Measurements from ENCODE around the gene ABCA13.
"Not testable (repeated sequence)": the region's sequence is repeated elsewhere in the genome, so short reads cannot be mapped to it uniquely, and the experiment has no call there.

ABCA13 gene

DNA sequence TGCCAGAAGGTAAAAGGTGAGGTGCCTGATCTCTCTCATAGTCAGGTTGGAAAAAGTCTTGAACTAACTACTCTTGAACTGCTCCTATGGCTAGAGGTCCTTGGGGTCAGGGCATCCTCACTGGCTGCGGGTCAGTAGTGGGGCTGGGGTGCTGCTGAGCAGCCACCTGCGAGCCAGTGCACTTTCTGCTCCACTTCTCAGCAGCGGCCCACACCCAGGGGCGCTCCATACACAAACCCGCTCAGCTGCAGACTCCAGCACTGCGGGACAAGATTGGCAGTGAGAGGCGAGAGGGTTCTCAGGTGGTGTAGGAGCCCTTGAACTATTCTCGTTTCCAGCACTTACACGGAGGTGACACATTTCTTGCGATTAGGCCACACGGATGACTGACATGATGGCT lies 6.0 kb downstream of the ABCA13 start:
- DNase-seq, result no peak

DNA sequence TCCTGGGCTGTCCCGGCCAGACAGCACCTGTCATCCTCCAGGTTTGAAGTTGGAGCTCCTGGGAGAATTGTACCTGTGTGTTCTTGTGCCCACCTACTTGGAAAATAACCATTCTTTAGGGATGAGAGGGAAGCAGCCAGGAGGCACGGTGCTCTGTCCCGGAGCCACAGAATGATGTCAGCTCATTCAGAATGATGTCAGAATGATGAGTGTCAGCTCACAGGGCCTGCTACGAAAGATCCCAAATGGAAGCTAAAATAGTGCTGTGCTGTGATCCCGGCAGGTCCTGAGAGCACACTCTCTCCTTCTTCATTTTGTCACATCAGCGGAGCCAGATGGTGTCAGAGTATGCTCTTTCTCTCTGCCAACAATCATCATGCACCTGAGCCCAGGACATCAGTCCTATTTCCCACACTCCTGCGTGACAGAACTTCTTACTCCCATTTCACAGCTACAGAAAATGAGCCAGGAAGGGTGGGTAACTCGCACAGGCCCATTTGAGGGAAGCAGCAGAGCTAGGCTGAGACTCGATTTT lies 8.3 kb downstream of the ABCA13 start:
- DNase-seq, result no peak

DNA sequence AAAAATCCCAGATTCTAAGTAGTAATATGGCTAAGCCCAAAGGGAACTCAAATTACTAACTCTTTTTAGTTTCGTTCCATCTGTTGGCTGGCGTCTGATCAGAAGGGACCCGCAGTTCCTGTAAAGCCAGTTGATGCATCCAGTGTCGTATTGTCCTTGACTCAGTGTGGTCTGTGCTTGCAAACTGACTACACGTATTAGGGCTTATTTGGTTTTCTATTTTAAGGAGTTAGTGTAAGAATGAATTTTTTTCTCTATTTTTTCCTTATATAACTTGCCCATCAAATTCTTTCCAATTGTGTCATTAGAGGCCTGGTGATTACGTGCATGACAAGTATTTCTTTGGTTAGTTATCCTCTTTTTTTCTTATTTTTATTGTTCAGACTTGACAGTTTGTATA lies 9.7 kb downstream of the ABCA13 start:
- DNase-seq, result no peak

DNA sequence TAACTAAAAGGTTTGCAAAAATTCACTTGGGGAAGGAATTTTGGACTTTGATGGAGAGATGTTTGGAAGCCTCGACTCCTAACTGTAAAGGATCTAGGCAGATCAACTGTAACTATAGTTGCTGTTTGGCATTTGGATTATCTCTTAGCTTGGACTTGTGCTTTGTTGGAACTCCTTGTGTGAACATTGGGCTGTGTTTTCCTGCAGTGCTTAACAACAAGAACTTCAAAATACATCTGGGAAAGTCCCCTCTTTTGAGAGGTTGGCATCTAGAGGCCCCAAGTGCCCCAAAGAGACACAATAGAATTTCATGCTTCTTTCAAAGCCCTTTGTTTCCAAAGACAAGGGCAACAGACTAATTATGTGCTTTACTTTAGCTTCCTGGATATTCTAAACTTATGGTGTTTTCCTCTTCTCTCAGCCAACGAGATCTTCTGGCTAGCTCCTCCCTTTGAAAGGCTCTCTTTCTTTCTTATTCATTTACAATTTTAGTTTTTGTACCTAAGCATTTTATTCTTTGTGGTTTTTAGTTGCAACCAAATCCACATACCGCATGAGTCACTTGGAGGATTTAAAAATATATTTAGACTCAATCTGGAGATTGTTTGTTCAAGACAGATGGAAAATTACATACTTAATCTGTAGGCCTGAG lies 11.6 kb downstream of the ABCA13 start:
- no peak for DNase-seq

DNA sequence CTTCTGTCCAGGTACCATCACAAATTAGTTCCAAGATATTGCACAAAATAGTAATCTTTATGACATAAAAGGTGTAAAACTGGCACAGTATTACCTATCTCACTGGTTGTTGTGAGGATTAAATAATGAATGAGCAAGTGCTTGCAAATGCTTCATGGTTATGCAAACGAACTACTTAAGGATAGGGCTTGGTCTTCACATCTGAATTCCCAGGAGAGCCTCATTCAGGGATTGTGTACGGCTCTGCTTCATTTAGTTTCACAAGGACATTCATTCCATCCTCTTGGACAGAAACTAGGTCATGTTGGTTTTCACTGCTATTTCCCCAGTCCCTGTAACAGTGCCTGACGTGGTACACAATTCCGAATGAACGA lies 12.1 kb downstream of the ABCA13 start:
- DNase-seq, result no peak

DNA sequence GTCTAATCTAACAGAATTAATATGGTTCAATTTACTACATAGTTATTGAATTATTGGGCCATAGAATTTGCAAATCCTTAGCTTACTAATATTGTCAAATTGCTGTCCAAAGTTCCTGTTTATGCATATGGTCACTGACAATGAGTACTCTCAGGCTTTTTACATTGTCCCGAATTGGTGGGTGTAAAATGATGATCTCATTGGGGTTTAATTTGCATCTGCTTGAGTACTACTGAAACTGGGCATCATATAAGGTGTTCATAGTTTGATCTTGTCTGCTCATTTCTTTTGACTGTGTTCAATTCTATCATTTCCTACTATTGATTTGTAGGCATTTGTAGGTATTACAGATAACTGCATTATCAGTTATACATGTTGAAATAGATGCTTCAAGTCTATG lies 12.7 kb downstream of the ABCA13 start:
- no peak for DNase-seq

DNA sequence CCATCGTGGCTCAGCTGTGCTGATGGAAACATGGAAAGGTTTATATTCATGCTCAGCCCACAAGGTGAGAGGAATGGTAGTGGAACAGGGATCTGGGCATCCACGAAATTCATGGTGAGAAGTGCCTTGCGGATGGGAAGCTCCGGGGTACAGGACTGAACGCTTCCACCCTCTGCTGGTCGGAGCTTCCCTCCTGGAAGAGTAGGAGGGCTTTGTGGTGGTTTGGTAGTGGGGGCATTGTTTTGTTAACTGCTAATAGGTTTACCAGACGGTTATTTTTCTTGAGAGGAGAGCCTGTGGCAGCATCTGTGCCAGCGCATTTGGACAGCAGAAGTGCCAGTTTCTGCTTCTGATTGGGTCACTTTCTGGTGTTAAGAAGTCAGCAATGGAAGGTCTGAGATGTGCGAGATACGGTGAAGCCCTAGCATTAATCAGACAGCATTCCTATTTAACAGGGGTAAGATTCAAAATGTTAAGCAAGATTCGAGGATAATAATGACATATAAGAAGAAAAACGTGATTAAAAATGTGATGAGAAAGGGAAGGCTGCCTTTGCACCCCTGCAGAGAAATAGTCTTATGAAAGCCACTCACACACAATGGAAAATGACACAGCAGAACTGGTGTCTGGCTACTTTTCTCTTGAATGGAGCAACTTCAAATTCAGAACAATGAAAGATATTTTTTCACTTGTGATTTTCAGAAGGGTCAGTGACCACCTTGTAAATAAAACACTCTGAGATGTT lies 17.7 kb downstream of the ABCA13 start:
- DNase-seq, result no peak

DNA sequence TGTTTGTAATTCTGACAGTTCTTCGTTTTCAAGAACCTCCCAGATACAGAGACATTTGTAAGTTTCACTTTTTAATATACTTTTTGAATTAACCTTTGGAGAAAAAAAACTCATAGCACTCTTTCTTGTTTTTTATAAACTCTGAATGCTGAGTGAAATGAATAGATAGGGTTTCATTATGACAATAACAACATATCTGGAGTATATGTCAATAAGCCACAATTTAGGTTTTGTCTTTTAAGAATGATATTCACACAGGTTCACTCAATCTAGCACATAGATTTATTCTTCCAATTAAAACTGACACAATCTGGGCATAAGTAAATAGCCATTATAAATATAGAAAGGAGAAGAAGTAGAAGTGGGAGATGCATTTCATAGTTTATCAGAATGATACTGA lies 21.7 kb downstream of the ABCA13 start:
- no peak for DNase-seq

DNA sequence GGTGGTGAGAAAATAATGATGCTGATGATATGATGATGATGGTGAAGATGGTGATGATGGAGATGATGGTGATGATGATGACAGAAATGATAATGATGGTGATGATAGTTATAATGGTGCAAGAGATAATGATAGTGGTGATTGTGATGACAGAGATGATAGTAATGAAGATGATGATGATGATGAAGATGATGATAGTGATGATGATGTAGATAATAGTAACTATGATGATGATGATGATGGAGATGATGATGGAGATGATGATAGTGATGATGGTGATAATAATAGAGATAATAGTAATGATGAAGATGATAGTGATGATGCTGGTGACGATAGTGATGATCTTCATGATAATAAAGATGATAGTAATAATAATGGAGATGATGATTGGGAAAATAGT lies 22.2 kb downstream of the ABCA13 start:
- no peak for DNase-seq

DNA sequence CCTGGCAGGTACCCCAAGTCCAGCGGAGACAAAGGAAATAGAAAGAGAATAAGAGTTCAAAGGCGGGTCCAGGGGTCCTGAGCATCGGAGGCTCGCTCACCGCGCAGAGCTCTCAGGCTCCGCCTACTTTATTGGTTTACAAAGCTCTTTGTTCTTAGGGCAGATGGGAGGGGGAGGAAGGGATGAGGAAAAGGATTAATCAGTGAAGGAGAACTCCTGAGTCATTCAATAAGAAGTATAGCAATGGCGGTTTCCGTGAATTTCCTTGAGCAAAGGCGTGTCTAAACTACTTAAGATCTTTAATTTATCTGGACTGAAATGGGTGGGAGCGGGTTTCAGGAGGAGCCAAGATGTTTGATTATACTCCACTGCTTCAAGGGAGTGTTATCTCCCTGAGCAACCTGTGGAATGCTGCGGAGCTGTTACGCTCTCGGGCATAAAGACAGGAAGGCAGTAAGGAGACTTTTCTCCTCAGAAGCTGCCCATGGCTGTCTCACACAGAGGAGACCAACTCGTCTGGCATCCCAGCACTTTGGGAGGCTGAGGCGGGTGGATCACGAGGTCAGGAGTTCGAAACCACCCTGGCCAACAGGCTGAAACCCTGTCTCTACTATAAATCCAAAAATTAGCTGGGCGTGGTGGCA lies 29.8 kb downstream of the ABCA13 start:
- not testable (repeated sequence) for DNase-seq

DNA sequence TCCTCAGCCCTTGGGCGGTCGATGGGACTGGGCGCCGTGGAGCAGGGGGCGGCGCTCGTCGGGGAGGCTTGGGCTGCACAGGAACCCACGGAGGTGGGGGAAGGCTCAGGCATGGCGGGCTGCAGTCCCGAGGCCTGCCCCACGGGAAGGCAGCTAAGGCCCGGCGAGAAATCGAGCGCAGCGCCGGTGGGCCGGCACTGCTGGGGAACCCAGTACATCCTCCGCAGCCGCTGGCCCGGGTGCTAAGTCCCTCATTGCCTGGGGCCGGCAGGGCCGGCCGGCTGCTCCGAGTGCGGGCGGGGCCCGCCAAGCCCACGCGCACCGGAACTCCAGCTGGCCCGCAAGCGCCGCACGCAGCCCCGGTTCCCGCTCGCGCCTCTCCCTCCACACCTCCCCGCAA lies 31.7 kb downstream of the ABCA13 start:
- not testable (repeated sequence) for DNase-seq

DNA sequence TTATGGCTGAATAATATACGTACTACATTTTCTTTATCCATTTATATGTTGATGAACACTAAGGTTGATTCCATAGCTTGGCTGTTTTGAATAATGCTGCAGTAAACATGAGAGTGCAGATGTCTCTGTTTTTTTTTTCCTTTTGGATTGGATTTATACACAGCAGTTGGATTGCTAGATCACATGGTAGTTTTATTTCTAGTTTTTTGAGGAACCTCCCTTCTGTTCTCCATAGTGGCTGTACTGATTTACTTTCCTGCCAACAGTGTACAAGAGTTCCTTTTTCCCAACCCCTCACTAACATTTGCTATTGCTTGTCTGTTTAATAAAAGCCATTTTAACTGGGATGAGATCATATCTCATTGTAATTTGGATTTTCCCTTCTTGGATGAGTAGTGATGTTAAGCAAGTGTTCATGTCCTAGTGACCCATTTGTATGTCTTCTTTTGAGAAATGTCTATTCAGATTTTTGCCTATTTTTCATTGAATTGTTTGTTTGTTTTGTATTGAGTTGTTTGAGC lies 36.0 kb downstream of the ABCA13 start:
- no peak for DNase-seq

DNA sequence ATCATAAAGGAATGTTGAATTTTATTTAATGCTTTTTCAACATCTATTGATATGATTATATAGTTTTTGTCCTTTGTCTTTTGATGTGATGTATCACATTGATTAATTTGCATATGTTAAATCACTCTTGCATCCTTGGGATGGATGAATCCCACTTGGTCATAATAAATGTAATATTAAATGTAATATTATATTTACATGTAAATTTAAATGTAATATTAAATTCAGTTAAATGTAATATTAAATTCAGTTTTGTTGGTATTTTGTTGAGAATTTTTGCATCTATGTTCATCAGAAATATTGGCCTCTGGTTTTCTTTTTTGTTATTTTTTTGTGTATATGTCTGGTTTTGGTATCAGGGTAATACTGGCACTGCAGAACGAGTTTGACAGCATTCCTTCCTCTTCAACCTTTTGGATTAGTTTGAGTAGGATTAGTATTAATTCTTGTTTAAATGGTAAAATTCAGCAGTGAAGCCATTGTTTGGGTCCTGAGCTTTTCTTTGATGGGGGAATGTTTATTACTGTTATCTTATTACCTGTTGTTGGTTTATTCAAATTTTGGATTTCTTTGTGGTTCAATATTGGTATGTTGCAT lies 37.8 kb downstream of the ABCA13 start:
- no peak for DNase-seq

DNA sequence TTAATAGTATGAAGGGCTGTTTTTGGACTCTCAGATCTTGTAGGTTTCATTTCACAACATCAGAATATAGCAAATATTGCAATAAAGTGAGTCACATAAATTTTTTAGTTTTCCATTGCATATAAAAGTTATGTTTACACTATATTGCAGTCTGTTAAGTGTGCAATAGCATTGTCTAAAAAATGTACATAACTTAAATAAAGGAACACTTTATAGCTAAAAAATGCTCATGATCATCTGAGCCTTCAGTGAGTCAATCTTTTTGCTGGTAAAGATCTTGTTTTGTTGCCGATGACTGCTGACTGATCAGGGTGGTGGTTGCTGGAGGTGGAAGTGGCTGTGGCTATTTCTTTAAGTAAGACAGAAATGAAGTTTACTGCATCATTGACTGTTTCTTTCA lies 42.0 kb downstream of the ABCA13 start:
- DNase-seq, result no peak

DNA sequence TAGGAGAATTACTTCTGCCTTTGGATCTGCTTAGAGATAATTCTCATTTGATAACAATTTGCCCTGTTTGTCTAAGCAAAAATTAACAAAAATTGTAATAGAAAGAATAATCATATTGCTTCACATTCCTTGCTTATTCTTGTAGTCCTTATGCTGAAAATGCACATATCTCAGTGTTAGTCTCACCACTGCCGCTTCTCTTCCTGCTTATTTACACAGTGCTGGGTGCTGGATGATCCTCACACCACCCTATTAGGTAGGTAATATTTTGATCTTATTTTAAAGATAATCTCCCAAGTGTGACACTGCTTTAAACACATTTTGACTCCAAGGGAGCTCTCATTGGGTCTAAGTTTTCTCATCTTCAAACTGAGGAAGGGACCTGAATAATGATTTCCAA lies 46.0 kb downstream of the ABCA13 start:
- no peak for DNase-seq

DNA sequence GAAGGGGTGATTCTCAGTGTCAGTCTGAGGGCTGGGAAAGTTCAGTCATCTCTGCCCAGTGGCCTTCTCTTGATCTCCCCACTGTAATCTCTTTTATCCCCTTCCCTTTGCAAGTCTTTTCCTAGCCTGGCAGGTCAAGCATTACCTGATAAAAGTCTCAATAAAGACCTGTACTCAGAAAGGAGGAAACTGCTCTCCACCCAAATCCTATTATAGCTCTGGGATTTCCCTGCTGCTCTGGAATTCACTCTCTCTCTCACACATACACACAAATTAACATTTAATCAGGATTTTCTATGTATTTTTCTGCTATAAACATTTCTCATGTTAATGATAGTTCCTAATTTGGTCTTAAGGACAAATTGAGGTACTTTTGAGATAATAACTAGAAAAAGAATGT lies 46.5 kb downstream of the ABCA13 start:
- DNase-seq, result no peak

DNA sequence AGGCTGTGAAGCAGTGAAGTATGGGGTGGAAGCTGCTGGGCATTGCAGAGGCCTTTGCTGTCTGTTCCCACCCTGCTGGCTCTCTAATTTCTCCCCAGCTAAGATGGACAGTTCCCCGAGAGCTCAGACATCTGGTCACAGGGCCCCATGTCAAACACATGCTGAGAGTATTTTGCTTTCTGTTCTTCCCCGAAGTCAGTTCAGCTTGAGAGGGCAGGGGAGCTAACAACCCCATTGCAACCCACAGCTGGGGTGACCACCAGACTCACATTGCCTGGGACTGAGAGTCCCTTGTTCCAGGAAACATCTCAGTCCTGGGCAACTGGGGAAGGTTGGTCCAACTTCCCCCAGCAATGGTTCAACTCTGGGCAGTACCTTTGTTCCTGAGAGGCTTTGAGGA lies 52.8 kb downstream of the ABCA13 start:
- no peak for DNase-seq

DNA sequence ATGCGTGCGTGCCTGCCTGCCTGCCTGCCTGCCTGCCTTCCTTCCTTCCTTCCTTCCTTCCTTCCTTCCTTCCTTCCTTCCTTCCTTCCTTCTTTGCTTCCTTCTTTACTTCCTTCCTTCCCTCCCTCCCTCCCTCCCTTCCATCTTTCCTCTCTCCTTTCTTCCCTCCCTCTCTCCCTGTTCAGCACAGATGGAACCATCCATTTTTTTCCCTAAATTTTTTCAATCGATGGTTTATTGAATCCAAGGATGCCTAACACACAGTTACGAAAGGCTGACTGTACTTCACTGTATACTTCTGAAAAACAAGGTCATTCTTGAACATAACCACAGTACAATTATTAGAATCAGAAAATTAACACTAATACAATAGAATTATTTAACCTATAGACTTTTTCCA lies 53.8 kb downstream of the ABCA13 start:
- no peak for DNase-seq

DNA sequence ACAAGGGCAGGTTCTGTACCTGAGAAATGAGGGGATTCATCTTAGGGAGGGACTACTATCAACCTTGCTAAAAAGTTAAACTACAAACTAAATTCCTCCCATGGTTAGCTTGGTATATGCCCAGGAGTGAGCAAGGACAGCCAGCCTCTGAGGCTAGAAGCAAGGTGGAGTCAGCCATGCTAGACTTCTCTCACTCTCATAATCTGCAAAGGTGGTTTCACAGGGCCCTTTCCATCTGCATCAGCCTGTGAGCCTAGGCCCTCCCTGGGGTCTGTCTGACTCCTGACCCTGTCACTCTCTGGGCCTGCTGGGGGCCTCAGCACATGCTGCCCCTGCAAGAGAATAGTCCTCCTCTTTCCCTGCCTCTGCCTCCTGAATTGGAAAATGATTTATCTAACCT lies 66.1 kb downstream of the ABCA13 start:
- DNase-seq, result no peak

DNA sequence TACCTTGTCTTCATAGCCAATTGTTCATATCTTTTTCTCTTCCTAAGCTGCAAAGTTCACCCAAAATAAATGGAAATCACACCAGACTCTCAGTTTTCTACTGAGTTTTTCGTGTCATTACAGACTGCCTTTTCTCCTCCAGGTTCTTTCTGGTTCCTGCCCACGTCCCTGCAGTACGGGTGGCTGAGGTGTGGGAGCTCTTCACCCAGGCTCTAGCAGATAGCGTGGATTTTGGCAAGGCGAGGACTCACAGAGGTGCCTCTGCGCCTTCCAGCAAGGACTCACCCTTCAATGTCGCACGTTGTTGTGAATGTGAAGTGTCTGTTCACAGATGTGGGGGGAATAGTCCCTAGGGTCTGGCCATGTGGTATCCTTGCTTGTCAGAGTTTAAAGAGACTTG lies 71.6 kb downstream of the ABCA13 start:
- DNase-seq, result no peak

DNA sequence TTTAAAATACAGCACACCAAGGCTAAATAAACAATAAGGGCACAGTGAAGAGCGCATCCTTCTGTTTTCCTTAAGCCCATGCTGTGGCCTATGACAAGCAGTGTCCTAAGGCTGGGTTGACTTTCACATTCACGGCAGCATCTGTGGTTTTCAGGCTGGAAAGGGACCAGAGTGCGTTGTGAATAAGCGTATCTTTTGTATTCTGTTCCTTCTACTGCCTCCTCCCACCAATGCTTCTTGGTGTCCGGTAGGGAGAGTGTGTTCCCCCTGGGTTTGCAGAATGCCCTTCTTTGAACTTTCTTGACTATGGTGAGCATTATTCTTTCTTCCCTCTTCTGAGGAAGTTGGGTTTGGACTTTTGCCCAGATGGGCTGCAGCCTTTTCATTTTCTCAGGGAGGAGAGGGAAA lies 73.6 kb downstream of the ABCA13 start:
- no peak for DNase-seq

DNA sequence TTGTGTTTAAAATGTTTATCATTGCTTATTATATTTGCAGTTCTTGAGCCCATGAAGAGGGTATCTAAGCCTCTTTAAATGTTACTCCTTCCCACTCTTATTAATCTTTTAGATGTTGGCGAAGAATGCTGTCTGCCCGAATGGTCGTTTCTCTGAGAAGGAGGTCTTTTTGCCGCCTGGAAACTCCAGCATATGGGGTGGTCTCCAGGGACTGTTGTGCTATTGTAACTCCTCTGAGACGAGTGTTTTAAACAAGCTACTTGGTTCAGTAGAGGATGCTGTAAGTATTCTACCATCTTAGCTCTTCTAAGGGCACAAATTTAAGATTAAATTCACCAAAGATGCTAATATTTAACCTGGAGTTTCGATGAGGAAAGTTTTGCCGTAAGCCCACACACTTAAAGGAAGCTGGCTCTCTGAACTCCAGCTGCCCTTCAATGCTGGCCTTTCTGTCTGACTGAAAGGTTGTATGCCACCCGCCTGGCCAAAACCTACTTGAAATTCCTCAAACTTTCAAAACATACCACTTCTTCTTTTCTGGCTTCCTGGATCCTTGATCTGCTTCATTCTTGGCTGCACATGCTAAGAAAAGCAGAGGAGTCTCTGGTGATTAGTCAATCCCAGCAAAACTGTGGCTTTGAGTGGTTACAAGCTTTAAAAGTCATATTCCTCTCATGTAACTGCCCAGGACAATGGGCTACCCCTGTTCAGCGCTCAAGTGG lies 74.7 kb downstream of the ABCA13 start:
- DNase-seq, result no peak

DNA sequence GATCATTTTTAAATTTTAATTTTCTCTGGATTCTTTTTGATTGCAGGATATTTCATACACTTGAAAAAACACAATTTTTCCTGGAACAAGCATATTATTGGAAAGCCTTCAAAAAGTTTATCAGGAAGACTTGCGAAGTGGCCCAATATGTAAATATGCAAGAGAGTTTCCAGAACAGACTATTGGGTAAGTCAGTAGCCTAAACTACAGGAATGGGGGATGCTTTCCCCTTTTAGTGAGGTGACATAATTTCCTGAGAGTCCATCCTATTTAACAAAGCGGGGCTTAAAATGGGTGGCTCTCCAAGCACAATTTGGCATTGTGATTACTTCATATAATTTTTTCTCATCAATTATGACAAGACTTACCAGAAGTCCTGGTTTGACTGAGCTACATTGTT lies 77.9 kb downstream of the ABCA13 start:
- no peak for DNase-seq

Measured in stimulated activated CD4-positive, alpha-beta T cell treated with anti-CD3 and anti-CD28 coated beads, Interleukin-15, amount 100 ng/mL, for 24 hours (primary cell).